ENCODE results near the gene PKIB.

Gene PKIB

GRCh38 chr6:122710908-122711635 is 100.9 kb downstream of the PKIB start:
- TF ChIP-seq SPI1 (IDR thresholded peaks at IDR 0.05; ENCODE audit: low read depth, low read length) (0 out of 2 replicates have a peak, but pooled peaks have one; percentile 18), PAX5 (IDR thresholded peaks at IDR 0.05; ENCODE audit: insufficient read depth, low read length, severe bottlenecking) (no peak)
- DNase-seq (ENCODE audit: insufficient read length, low spot score) (no peak), FAIRE-seq (no peak)

GRCh38 chr6:122712093-122712447 is 101.9 kb downstream of the PKIB start:
- DNase-seq (ENCODE audit: insufficient read length, low spot score) = no peak
- TF ChIP-seq POU2F2 (IDR thresholded peaks at IDR 0.05; ENCODE audit: low read depth, low read length) = no peak
- TF ChIP-seq PAX5 (IDR thresholded peaks at IDR 0.05; ENCODE audit: insufficient read depth, low read length, severe bottlenecking) = no peak
- no peak for TF ChIP-seq POLR2A (IDR thresholded peaks at IDR 0.05; ENCODE audit: low read depth, low read length)
- TF ChIP-seq SPI1 (IDR thresholded peaks at IDR 0.05; ENCODE audit: low read depth, low read length) = no peak
- TF ChIP-seq POLR2AphosphoS5 (IDR thresholded peaks at IDR 0.05; ENCODE audit: low read depth, low read length) = no peak
- TF ChIP-seq TAF1 (IDR thresholded peaks at IDR 0.05; ENCODE audit: low read depth, low read length) = no peak
- no peak for FAIRE-seq

GRCh38 chr6:122712448-122713137 is 102.4 kb downstream of the PKIB start:
- DNase-seq (ENCODE audit: insufficient read length, low spot score) = no peak
- TF ChIP-seq TAF1 (IDR thresholded peaks at IDR 0.05; ENCODE audit: low read depth, low read length) (no peak), POLR2AphosphoS5 (IDR thresholded peaks at IDR 0.05; ENCODE audit: low read depth, low read length) (no peak)
- no peak for FAIRE-seq

- TF ChIP-seq PAX5 (IDR thresholded peaks at IDR 0.05; ENCODE audit: insufficient read depth, low read length, severe bottlenecking) (no peak), TAF1 (IDR thresholded peaks at IDR 0.05; ENCODE audit: low read depth, low read length) (no peak), POLR2AphosphoS5 (IDR thresholded peaks at IDR 0.05; ENCODE audit: low read depth, low read length) (no peak), SPI1 (IDR thresholded peaks at IDR 0.05; ENCODE audit: low read depth, low read length) (no peak), POU2F2 (IDR thresholded peaks at IDR 0.05; ENCODE audit: low read depth, low read length) (no peak), POLR2A (IDR thresholded peaks at IDR 0.05; ENCODE audit: low read depth, low read length) (no peak)
- FAIRE-seq (no peak), DNase-seq (ENCODE audit: insufficient read length, low spot score) (no peak)
These were observed 102.9 kb downstream of the PKIB start for GRCh38 chr6:122713138-122713537.

- FAIRE-seq (no peak), DNase-seq (ENCODE audit: insufficient read length, low spot score) (no peak)
- TF ChIP-seq POU2F2 (IDR thresholded peaks at IDR 0.05; ENCODE audit: low read depth, low read length) (no peak), PAX5 (IDR thresholded peaks at IDR 0.05; ENCODE audit: insufficient read depth, low read length, severe bottlenecking) (no peak), POLR2A (IDR thresholded peaks at IDR 0.05; ENCODE audit: low read depth, low read length) (no peak), POLR2AphosphoS5 (IDR thresholded peaks at IDR 0.05; ENCODE audit: low read depth, low read length) (no peak), SPI1 (IDR thresholded peaks at IDR 0.05; ENCODE audit: low read depth, low read length) (no peak), TAF1 (IDR thresholded peaks at IDR 0.05; ENCODE audit: low read depth, low read length) (no peak)
These were observed 103.9 kb downstream of the PKIB start for GRCh38 chr6:122714059-122714458.

GRCh38 chr6:122715725-122716124 is 105.5 kb downstream of the PKIB start:
- no peak for DNase-seq (ENCODE audit: insufficient read length, low spot score)
- no peak for FAIRE-seq
- TF ChIP-seq PAX5 (IDR thresholded peaks at IDR 0.05; ENCODE audit: insufficient read depth, low read length, severe bottlenecking) (no peak), SPI1 (IDR thresholded peaks at IDR 0.05; ENCODE audit: low read depth, low read length) (no peak), POU2F2 (IDR thresholded peaks at IDR 0.05; ENCODE audit: low read depth, low read length) (no peak), TAF1 (IDR thresholded peaks at IDR 0.05; ENCODE audit: low read depth, low read length) (no peak)

- TF ChIP-seq TAF1 (IDR thresholded peaks at IDR 0.05; ENCODE audit: low read depth, low read length) = no peak
- no peak for TF ChIP-seq SPI1 (IDR thresholded peaks at IDR 0.05; ENCODE audit: low read depth, low read length)
- no peak for TF ChIP-seq PAX5 (IDR thresholded peaks at IDR 0.05; ENCODE audit: insufficient read depth, low read length, severe bottlenecking)
- no peak for TF ChIP-seq POU2F2 (IDR thresholded peaks at IDR 0.05; ENCODE audit: low read depth, low read length)
- DNase-seq (ENCODE audit: insufficient read length, low spot score) (no peak), FAIRE-seq (no peak)
These were observed 107.1 kb downstream of the PKIB start for GRCh38 chr6:122717350-122717749.

GRCh38 chr6:122718616-122719015 is 108.4 kb downstream of the PKIB start:
- no peak for TF ChIP-seq PAX5 (IDR thresholded peaks at IDR 0.05; ENCODE audit: insufficient read depth, low read length, severe bottlenecking)
- no peak for TF ChIP-seq POU2F2 (IDR thresholded peaks at IDR 0.05; ENCODE audit: low read depth, low read length)
- TF ChIP-seq TAF1 (IDR thresholded peaks at IDR 0.05; ENCODE audit: low read depth, low read length) = no peak
- TF ChIP-seq SPI1 (IDR thresholded peaks at IDR 0.05; ENCODE audit: low read depth, low read length) = no peak
- no peak for TF ChIP-seq POLR2AphosphoS5 (IDR thresholded peaks at IDR 0.05; ENCODE audit: low read depth, low read length)
- TF ChIP-seq POLR2A (IDR thresholded peaks at IDR 0.05; ENCODE audit: low read depth, low read length) = no peak
- DNase-seq (ENCODE audit: insufficient read length, low spot score) (no peak), FAIRE-seq (no peak)

- TF ChIP-seq POU2F2 (IDR thresholded peaks at IDR 0.05; ENCODE audit: low read depth, low read length) (no peak), POLR2AphosphoS5 (IDR thresholded peaks at IDR 0.05; ENCODE audit: low read depth, low read length) (no peak), TAF1 (IDR thresholded peaks at IDR 0.05; ENCODE audit: low read depth, low read length) (no peak), POLR2A (IDR thresholded peaks at IDR 0.05; ENCODE audit: low read depth, low read length) (no peak), SPI1 (IDR thresholded peaks at IDR 0.05; ENCODE audit: low read depth, low read length) (no peak), PAX5 (IDR thresholded peaks at IDR 0.05; ENCODE audit: insufficient read depth, low read length, severe bottlenecking) (no peak)
- no peak for FAIRE-seq
- DNase-seq (ENCODE audit: insufficient read length, low spot score) = no peak
These were observed 109.0 kb downstream of the PKIB start for GRCh38 chr6:122719176-122719575.

GRCh38 chr6:122722746-122723145 is 112.5 kb downstream of the PKIB start:
- FAIRE-seq (no peak), DNase-seq (ENCODE audit: insufficient read length, low spot score) (no peak)
- TF ChIP-seq POU2F2 (IDR thresholded peaks at IDR 0.05; ENCODE audit: low read depth, low read length) (no peak), POLR2A (IDR thresholded peaks at IDR 0.05; ENCODE audit: low read depth, low read length) (no peak), POLR2AphosphoS5 (IDR thresholded peaks at IDR 0.05; ENCODE audit: low read depth, low read length) (no peak), SPI1 (IDR thresholded peaks at IDR 0.05; ENCODE audit: low read depth, low read length) (no peak), PAX5 (IDR thresholded peaks at IDR 0.05; ENCODE audit: insufficient read depth, low read length, severe bottlenecking) (no peak), TAF1 (IDR thresholded peaks at IDR 0.05; ENCODE audit: low read depth, low read length) (no peak)

All from GM12891 (cell line).